GM18951 (cell line): ENCODE measurements around the gene MOB2.

Experiments
- POLR2A ChIP-seq: IDR thresholded peaks from 4 replicates; pipeline ENCODE4 v1.6.1; 2011; ENCODE audit warnings: mild to moderate bottlenecking; ENCODE audit not compliant: insufficient read length, insufficient read depth; ENCODE audit errors: extremely low read depth
- in situ Hi-C: fragments of 300-500 bp; cut with MboI; formaldehyde crosslinking; loops from one replicate; pipeline ENCODE4 v1.12.0; 2022; ENCODE audit warnings: low sequenced_read_pairs, mixed read lengths, inconsistent platforms; ENCODE audit not compliant: unreplicated experiment

Gene MOB2

GRCh38 chr11:1473786-1474185 lies 12.8 kb downstream of the MOB2 start:
- no peak for TF ChIP-seq POLR2A
- in situ Hi-C loops: no loop called here

- in situ Hi-C loops: no loop called here
- TF ChIP-seq POLR2A: no peak
Measured at GRCh38 chr11:1473011-1473628, 13.5 kb downstream of the MOB2 start.

- in situ Hi-C loops: no loop called here
- TF ChIP-seq POLR2A: no peak
Measured at GRCh38 chr11:1472180-1473005, 14.2 kb downstream of the MOB2 start.

GRCh38 chr11:1471736-1472135 lies 14.8 kb downstream of the MOB2 start:
- no peak for TF ChIP-seq POLR2A
- in situ Hi-C loops: no loop called here

GRCh38 chr11:1470681-1471611 lies 15.6 kb downstream of the MOB2 start:
- no peak for TF ChIP-seq POLR2A
- in situ Hi-C loops: no loop called here

- TF ChIP-seq POLR2A: no peak
- in situ Hi-C loops: no loop called here
Measured at GRCh38 chr11:1469911-1470680, 16.5 kb downstream of the MOB2 start.

- TF ChIP-seq POLR2A: no peak
- in situ Hi-C loops: no loop called here
Measured at GRCh38 chr11:1469287-1469910, 17.2 kb downstream of the MOB2 start.

GRCh38 chr11:1468473-1469066 lies 18.0 kb downstream of the MOB2 start:
- TF ChIP-seq POLR2A: no peak

GRCh38 chr11:1468002-1468401 lies 18.6 kb downstream of the MOB2 start:
- in situ Hi-C loops: no loop called here
- TF ChIP-seq POLR2A: no peak

More at GRCh38 chr11:1468473-1469066, 18.0 kb downstream of the MOB2 start:
- in situ Hi-C loops: no loop called here

- TF ChIP-seq POLR2A: no peak
- in situ Hi-C loops: no loop called here
Measured at GRCh38 chr11:1467270-1467669, 19.3 kb downstream of the MOB2 start.

- in situ Hi-C loops: no loop called here
- TF ChIP-seq POLR2A: no peak
Measured at GRCh38 chr11:1466784-1467183, 19.8 kb downstream of the MOB2 start.

GRCh38 chr11:1463056-1463455 lies 23.5 kb downstream of the MOB2 start:
- no peak for TF ChIP-seq POLR2A
- in situ Hi-C loops: no loop called here

- TF ChIP-seq POLR2A: no peak
- in situ Hi-C loops: no loop called here
Measured at GRCh38 chr11:1462698-1462975, 23.9 kb downstream of the MOB2 start.
